DMS 273 (cell line): ENCODE results near the gene VPS11.

Experiments used
- DNase-seq: peaks from one replicate; lab custom pipeline; 2025; ENCODE audit not compliant: unreplicated experiment; lab: John Stamatoyannopoulos, UW

VPS11 gene

GRCh38 chr11:119078675-119079420 is 11.2 kb downstream of the VPS11 start:
- no peak for DNase-seq

GRCh38 chr11:119081682-119082260 is 14.2 kb downstream of the VPS11 start:
- no peak for DNase-seq

GRCh38 chr11:119084663-119085436 is 17.2 kb downstream of the VPS11 start, which contains the start of gene HMBS:
HMBS (plus strand) TSS chr11:119084881; CDS start chr11:119085034, 153 bp downstream.
- DNase-seq: peak; percentile 95

- peak; percentile 42 for DNase-seq
Observed at GRCh38 chr11:119085437-119085847, 17.8 kb downstream of the VPS11 start.

- DNase-seq: no peak
Observed at GRCh38 chr11:119087123-119087522, 19.5 kb downstream of the VPS11 start.

GRCh38 chr11:119087747-119088241 is 20.2 kb downstream of the VPS11 start:
- DNase-seq: peak; percentile 62

- no peak for DNase-seq
Observed at GRCh38 chr11:119088406-119088805, 20.8 kb downstream of the VPS11 start.

- peak; percentile 62 for DNase-seq
Observed at GRCh38 chr11:119089319-119089718, 21.7 kb downstream of the VPS11 start.

GRCh38 chr11:119091178-119091577 is 23.6 kb downstream of the VPS11 start:
- DNase-seq: peak; percentile 78

- peak; percentile 24 for DNase-seq
Observed at GRCh38 chr11:119091966-119092879, 24.6 kb downstream of the VPS11 start.

GRCh38 chr11:119092880-119093842 is 25.5 kb downstream of the VPS11 start:
- peak; percentile 38 for DNase-seq

GRCh38 chr11:119093942-119094815 is 26.6 kb downstream of the VPS11 start:
- DNase-seq: peak; percentile 50

- DNase-seq: peak; percentile 77
Observed at GRCh38 chr11:119094816-119095065, 27.1 kb downstream of the VPS11 start.

GRCh38 chr11:119095066-119095880 is 27.7 kb downstream of the VPS11 start:
- peak; percentile 98 for DNase-seq

GRCh38 chr11:119099711-119100110 is 32.1 kb downstream of the VPS11 start:
- no peak for DNase-seq

- DNase-seq: peak; percentile 60
Observed at GRCh38 chr11:119100246-119100970, 32.8 kb downstream of the VPS11 start.
